HepG2 (cell line): ENCODE results near the gene ZBED1. TPM values are rescaled to one million over a fixed set of nuclear protein-coding genes. Genes with fewer than 3 reads are reported as not detected.
"Not testable (repeated sequence)": the region's sequence is repeated elsewhere in the genome, so short reads cannot be mapped to it uniquely, and the experiment has no call there.

Experiments used
- ATAC-seq: fragments of 200-7000 bp; cut with Tn5 transposase; 3 replicates; pipeline ENCODE4 v1.9.1; 2020; ENCODE audit warnings: mild to moderate bottlenecking, moderate library complexity
- BruUV-seq: library from RNA; stranded (reverse); fragments of 400-500 nt; replicated peaks from 2 replicates; lab custom pipeline; 2021; lab: Mats Ljungman, UMichigan
- CTCF ChIA-PET: fragments of 300-600 bp; formaldehyde crosslinking; extraction: SDS; loops from one replicate; lab custom pipeline; 2021; ENCODE audit warnings: low total read pairs, inconsistent platforms, low intra/inter-chr PET ratio; lab: Yijun Ruan, JAX
- POLR2A ChIA-PET: fragments of 350-600 bp; sonication (Branson Sonifier 250); formaldehyde crosslinking; loops from one replicate; lab custom pipeline; 2020; ENCODE audit warnings: antibody characterized with exemption, inconsistent platforms; lab: Yijun Ruan, JAX
- DNase-seq: peaks from one replicate; pipeline ENCODE4 v3.0.0-alpha.2; 2015; ENCODE audit warnings: low spot score
- FAIRE-seq: peaks from 3 replicates; lab custom pipeline; 2011; peaks lifted over from hg19 to GRCh38; lab: Jason Lieb, UNC
- H2AFZ ChIP-seq: one replicate; pipeline ENCODE4 v1.6.1; 2011; ENCODE audit warnings: low read length, inconsistent platforms
- H3K27ac ChIP-seq: fragments of 300-600 bp; 3 replicates; pipeline ENCODE4 v1.8.0; 2011; ENCODE audit warnings: mixed run types, mild to moderate bottlenecking, mixed read lengths, low read length, inconsistent platforms; ENCODE audit not compliant: insufficient read depth; ENCODE audit errors: extremely low read length
- H3K27me3 ChIP-seq, 2 experiments: fragments of 200-600 bp in 1 of 2; 2 replicates in 1 of 2; 3 replicates in 1 of 2; pipeline versions ENCODE4 v1.6.0 to v1.8.0; 2011; ENCODE audit warnings: low read length in 2 of 2, mild to moderate bottlenecking in 2 of 2, moderate library complexity in 2 of 2, inconsistent platforms in 1 of 2; ENCODE audit not compliant: insufficient read depth in 2 of 2, control insufficient read depth in 1 of 2
- H3K36me3 ChIP-seq, 2 experiments: fragments of 200-600 bp in 1 of 2; replicated peaks in 1 of 2; 2 replicates in 1 of 2; 3 replicates in 1 of 2; pipeline versions ENCODE4 v1.5.1 to v1.8.0; 2011; ENCODE audit warnings: low read length in 2 of 2, inconsistent platforms in 1 of 2; ENCODE audit not compliant: insufficient read depth in 2 of 2, control insufficient read depth in 1 of 2
- H3K4me1 ChIP-seq: 2 replicates; pipeline ENCODE4 v1.5.1; 2012; ENCODE audit warnings: low read length, inconsistent platforms; ENCODE audit not compliant: insufficient read depth
- H3K4me2 ChIP-seq: 2 replicates; pipeline ENCODE4 v1.6.0; 2011; ENCODE audit warnings: low read depth, low read length, inconsistent platforms
- H3K4me3 ChIP-seq, 3 experiments: fragments of 200-600 bp in 1 of 3; sonication (generic), shearing (Covaris generic) in 1 of 3; replicated peaks in 1 of 3; 2 replicates each; pipeline ENCODE4 v1.5.1; 2011 to 2016; ENCODE audit warnings: low read length in 3 of 3, inconsistent platforms in 2 of 3, low read depth in 2 of 3, mild to moderate bottlenecking in 2 of 3, control low read depth in 1 of 3, mixed read lengths in 1 of 3; ENCODE audit not compliant: insufficient read depth in 1 of 3
- H3K79me2 ChIP-seq: one replicate; pipeline ENCODE4 v1.6.1; 2011; ENCODE audit warnings: low read length, inconsistent platforms; ENCODE audit not compliant: insufficient read depth
- H3K9ac ChIP-seq: 2 replicates; pipeline ENCODE4 v1.6.0; 2011; ENCODE audit warnings: mild to moderate bottlenecking, low read depth, low read length, inconsistent platforms; ENCODE audit not compliant: insufficient read depth
- H3K9me3 ChIP-seq: 2 replicates; pipeline ENCODE4 v1.5.1; 2012; ENCODE audit warnings: mild to moderate bottlenecking, low read length
- H4K20me1 ChIP-seq: 2 replicates; pipeline ENCODE4 v1.6.0; 2011; ENCODE audit warnings: inconsistent platforms, mild to moderate bottlenecking, low read length, moderate library complexity; ENCODE audit not compliant: insufficient read depth
- ZMYM3 ChIP-seq: sonication (generic); formaldehyde crosslinking; IDR thresholded peaks from 2 replicates; pipeline ENCODE4 v1.5.1; 2020; ENCODE audit warnings: mild to moderate bottlenecking, missing genetic modification reagents
- ZNF318 ChIP-seq: sonication (generic); formaldehyde crosslinking; IDR thresholded peaks from 2 replicates; pipeline ENCODE4 v1.4.0; 2020; ENCODE audit warnings: mild to moderate bottlenecking, missing genetic modification reagents
- ZNF597 ChIP-seq: sonication (generic); formaldehyde crosslinking; IDR thresholded peaks from 2 replicates; pipeline ENCODE4 v1.5.0; 2020; ENCODE audit warnings: missing genetic modification reagents
- ZNF614 ChIP-seq: IDR thresholded peaks from 2 replicates; pipeline ENCODE4 v1.6.1; 2018; ENCODE audit warnings: missing biosample characterization, missing genetic modification reagents, inconsistent platforms, borderline replicate concordance
- ZNF691 ChIP-seq: sonication (generic); formaldehyde crosslinking; IDR thresholded peaks from 2 replicates; pipeline ENCODE4 v1.4.0; 2020; ENCODE audit warnings: missing genetic modification reagents, low read depth, mild to moderate bottlenecking, borderline replicate concordance
- WGBS: methylation state at CpG from one replicate; pipeline ENCODE4 v1.1.6; 2017; ENCODE audit warnings: low lambda C conversion rate; 5-methylcytosine and 5-hydroxymethylcytosine counted together
- in situ Hi-C: cut with HindIII; loops from 2 replicates; pipeline ENCODE4 v1.10.0; 2017; ENCODE audit warnings: low pct_unique_long_range_greater_than_20kb; ENCODE audit not compliant: extremely low pct_ligation_motif_present
- intact Hi-C: fragments of 100-400 bp; cut with micrococcal nuclease; formaldehyde crosslinking; loops from one replicate; pipeline ENCODE4 v1.10.0; 2022; ENCODE audit not compliant: unreplicated experiment
- polyA plus RNA-seq, 8 experiments: library from polyadenylated mRNA; depleted of rRNA in 3 of 8; stranded (reverse) in 7 of 8; unstranded in 1 of 8; fragments of >200 nt; fragmentation: Illumina TruSeq in 4 of 8; extraction: Trizol in 4 of 8; gene quantifications; 2 replicates each; pipeline versions ENCODE4 v1.2.1 to v1.2.3, GENCODE V29; 2011 to 2016; ENCODE audit warnings: low read depth in 4 of 8, missing spikeins in 1 of 8, mixed read lengths in 1 of 8; ENCODE audit not compliant: insufficient read depth in 1 of 8
- total RNA-seq, 5 experiments: library from RNA; depleted of rRNA; stranded (reverse); fragments of >200 nt; fragmentation: Illumina TruSeq; extraction: Trizol; gene quantifications; 2 replicates each; pipeline ENCODE4 v1.2.3, GENCODE V29; 2016; ENCODE audit warnings: low read depth in 1 of 5

ZBED1 gene
- total and polyA plus RNA-seq, 2 of the 13 experiments (the other 11 are each of a cell fraction or from before 2014, with no cell fraction given) = 20.0 to 29.8 TPM

- TF ChIP-seq ZNF691 (no peak), ZNF318 (CRISPR knock-in tag) (no peak), ZNF597 (CRISPR knock-in tag) (no peak), ZNF614 (CRISPR knock-in tag) (no peak), ZMYM3 (CRISPR knock-in tag) (peak; percentile 37; the same call in 1 of the 2 replicates)
- no peak overlapping the region for H2AFZ ChIP-seq
- H3K4me1 ChIP-seq = peaks cover 48% of the 10 kb centered on the region
Observed at GRCh38 chrX:2471641-2472040, 29.1 kb downstream of the ZBED1 start.

GRCh38 chrX:2471126-2471525, 29.6 kb downstream of the ZBED1 start:
- H4K20me1 ChIP-seq, in situ Hi-C loops, H3K4me3 ChIP-seq, H3K9ac ChIP-seq, FAIRE-seq, intact Hi-C loops, ATAC-seq, POLR2A ChIA-PET, H3K9me3 ChIP-seq, H3K27ac ChIP-seq, BruUV-seq, H2AFZ ChIP-seq, H3K27me3 ChIP-seq, H3K4me2 ChIP-seq, DNase-seq, H3K36me3 ChIP-seq, CTCF ChIA-PET: not testable (repeated sequence)
- H3K4me1 ChIP-seq = peaks cover 53% of the 10 kb centered on the region
- peaks cover 39% of the 10 kb centered on the region for H3K79me2 ChIP-seq
- WGBS = 97% methylated on average over 10 of the region's 10 CpGs

More at GRCh38 chrX:2471641-2472040, 29.1 kb downstream of the ZBED1 start:
- no peak for ATAC-seq
- Histone ChIP-seq H3K4me2 (no peak overlapping the region), H4K20me1 (peaks cover 5% of the 10 kb centered on the region; the same call in 1 of the 2 replicates), H3K79me2 (peaks cover 35% of the 10 kb centered on the region), H3K9ac (no peak overlapping the region), H3K4me3 (no peak overlapping the region), H3K27me3 (no peaks in the 10 kb centered on the region), H3K9me3 (no peaks in the 10 kb centered on the region), H3K36me3 (no peaks in the 10 kb centered on the region), H3K27ac (no peak overlapping the region)
- intact Hi-C loops (no loop called here), in situ Hi-C loops (no loop called here)
- BruUV-seq = no TSS peak
- ChIA-PET CTCF (no interaction called here), POLR2A (no interaction called here)
- no peak for DNase-seq
- no peak for FAIRE-seq
- 95% methylated on average over 7 of the region's 7 CpGs for WGBS
